HG02884 (cell line): Measurements from ENCODE around the gene SNAPC1.
"Not testable (repeated sequence)": the region's sequence is repeated elsewhere in the genome, so short reads cannot be mapped to it uniquely, and the experiment has no call there.

Source experiments
- ATAC-seq: cut with Tn5 transposase; IDR thresholded peaks from one replicate; pipeline ENCODE4 v1.9.1; 2021; ENCODE audit warnings: mild to moderate bottlenecking, moderate library complexity; ENCODE audit not compliant: unreplicated experiment

SNAPC1 gene

DNA sequence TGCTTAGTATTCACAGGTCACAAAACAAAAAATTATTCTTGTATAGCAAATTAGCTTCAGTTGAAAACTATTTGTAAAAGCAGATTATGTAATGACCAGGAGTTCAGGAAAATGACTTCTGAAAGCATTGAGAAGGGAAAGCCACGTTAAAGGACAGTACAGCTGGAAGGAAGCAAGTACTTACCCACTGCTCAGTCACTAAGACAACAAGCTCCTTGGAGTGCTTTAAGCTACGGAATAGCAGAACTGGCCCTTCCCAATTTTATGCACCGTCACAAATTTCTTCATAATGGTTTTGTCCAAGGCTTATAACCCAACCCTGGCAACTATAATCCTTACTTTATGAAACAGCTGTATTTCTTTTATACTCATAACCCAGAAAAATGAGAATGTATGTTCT, 13.0 kb upstream of the SNAPC1 start:
- no peak for ATAC-seq

DNA sequence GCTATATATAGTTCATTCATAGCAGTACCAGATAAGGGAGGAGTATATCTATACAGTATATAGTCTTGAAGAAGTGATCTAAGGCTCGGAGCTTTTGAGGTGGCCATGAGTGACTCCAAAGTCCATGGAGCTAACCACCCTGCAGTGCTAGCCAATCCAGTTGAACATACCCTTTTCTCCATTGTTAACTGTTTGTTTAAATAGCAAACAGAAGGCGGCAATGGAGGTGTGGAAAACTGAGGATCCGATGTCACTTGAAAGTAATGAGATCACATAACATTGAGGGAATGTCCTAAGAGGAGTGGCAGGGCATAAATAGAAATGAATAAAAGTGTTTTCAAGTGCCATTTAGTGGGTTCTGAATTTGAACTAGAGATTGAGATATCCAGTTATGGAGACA, 12.4 kb upstream of the SNAPC1 start:
- ATAC-seq: no peak

DNA sequence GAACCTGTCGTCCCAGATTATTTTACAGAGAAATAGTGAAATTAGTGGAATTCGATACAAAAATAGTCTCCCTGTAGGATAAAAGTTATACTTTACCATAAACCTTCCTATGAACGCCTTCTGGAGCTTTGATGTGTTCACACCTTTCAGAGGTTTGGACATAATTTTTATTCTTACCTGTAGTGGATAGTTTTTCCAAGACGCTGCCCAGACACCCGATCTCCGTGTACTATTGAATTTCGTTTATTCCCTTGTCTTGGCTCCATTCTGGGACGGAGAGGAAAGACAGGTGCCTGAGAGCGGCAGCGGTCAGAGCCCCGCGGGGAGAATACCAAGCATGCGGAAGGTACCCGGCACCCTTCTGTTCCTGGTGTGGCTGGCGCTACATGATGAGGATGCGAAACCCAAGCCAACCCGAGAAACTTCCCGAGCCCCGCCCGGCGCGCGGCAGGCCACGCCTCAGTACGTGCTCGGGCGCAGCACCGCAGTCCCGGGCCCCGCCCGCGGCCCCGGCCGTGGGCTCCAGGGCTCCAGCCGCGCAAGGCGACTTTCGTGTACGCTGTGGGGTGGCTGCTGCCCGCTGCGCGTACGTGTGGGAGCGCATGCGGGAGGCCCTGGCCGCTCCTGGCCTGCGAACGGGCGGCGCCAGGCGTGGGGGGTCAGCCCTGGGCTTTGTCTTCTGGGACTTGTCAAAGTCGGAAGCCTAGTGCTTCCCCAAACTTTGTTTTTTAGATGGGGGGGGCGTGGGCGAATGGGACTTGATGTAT, 11.3 kb upstream of the SNAPC1 start:
- peak; percentile 71 for ATAC-seq

DNA sequence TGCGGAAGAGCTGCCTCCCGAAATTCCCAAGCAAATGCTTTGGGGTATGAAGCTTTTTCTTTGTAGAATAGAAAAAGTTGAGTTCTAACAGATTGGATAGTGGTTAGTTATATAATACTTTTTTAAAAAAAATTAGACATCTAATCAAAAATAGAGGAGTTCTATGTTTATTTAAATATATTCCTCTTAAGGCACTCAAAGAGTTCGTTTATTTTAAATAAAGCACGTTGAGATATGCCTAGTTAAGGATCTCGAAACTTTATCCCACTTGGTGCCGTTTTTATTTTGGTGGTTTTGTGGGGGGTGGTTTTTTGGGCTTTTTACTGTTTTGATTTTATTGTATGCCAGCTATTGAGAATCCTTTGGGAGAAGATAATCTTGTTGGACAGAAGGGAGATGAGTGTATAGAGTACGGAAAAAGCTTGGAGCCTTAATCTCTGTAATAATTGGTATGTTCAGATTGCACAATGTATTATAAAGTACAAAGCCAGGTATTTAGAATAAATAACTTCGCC, 10.7 kb upstream of the SNAPC1 start:
- ATAC-seq: no peak

DNA sequence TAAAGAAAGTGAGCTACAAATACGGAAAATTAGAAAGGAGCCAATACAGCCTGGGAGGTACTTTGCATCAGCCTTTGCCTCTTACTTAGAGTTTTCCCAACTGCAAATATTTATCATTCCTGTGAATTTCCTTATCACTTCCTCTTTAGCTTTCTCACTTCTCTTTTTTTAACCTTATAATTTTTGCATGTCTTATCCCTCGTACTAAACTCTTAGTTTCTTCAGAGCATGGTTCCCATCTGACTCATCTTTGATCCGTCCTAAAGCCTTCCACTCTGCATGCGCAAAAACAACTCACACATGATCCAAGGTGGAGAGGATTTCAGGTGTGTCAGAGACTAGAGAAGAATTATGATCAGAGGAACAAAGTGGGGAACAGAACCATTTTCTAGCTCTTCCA, 9.6 kb upstream of the SNAPC1 start:
- peak; percentile 43 for ATAC-seq

DNA sequence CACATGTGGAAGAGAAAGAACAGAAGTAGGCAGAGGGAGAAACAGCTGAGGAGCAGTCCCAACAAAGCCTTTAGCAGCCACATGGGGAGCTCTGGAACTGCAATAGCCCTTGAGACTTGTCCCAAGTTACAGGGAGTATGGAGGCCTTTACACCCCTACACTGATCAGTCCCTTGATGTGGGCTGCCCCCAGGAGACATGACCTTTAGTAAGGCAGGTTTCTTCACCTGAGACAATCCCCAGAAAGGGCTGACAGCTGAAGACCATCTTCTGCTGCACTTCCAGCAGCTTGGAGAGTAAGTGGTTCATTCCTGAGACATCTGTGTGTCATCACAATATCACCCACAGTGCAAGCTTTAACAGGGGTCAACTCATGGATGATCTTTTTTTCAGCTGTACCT, 8.6 kb upstream of the SNAPC1 start:
- no peak for ATAC-seq

DNA sequence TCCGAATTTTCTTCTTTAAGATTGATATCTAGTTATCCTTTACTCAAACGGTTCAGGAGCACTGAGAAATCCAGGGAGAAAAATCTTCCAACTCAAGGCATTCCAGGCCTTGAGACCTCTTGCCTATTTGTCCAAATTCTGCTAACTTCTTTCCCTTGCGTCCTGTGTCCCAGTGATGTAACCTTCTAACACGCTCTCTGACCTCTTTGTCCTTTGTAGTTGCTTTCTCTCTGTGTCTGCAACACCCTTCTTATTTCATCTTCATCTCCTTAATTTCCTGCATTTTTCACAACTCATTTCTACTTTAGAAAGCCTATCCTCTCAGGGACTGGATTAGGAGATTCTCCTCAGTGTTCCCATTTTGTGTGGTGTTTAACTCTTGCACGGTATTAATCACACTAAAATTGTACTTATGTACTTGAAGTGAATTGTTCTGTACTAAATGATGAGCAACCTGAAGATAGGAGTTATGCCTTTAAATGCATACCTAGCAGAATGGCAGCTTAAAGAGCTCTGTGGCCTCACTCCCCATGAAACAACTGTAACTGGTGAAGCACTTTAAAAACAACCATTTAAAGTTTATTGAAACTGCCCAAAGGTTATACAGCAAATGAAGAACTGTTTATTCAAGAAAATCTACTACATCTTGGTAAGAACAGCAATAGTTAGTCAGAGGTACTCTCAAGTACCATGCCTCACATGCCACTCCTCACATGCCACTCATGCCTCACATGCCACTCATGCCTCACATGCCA, 7.4 kb upstream of the SNAPC1 start:
- ATAC-seq: no peak

DNA sequence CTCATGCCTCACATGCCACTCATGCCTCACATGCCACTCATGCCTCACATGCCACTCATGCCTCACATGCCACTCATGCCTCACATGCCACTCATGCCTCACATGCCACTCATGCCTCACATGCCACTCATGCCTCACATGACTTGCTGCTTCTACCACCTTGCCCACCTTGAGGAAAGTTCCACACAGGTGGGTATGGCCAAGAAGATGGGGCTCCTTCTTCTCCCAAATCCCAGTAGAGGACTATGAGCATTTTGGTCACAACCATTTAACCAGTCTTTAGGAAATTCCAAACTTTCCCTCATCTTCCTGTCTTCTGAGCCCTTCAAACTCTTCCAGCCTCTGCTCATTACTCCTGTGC, 6.9 kb upstream of the SNAPC1 start:
- ATAC-seq: not testable (repeated sequence)

DNA sequence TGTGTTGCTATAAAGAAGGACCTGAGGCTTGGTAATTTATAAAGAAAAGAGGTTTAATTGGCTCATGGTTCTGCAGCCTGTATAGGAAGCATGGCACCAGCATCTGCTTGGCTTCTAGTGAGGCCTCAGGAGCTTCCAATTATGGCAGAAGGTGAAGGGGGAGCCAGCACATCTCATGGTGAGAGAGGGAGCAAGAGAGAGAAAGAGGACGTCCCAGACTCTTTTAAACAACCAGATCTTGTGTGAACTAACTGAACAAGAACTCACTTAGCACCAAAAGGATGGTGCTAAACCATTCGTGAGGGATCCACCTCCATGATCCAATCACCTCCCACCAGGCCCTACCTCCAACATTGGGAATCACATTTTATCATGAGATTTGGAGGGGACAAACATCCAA, 6.1 kb upstream of the SNAPC1 start:
- no peak for ATAC-seq

DNA sequence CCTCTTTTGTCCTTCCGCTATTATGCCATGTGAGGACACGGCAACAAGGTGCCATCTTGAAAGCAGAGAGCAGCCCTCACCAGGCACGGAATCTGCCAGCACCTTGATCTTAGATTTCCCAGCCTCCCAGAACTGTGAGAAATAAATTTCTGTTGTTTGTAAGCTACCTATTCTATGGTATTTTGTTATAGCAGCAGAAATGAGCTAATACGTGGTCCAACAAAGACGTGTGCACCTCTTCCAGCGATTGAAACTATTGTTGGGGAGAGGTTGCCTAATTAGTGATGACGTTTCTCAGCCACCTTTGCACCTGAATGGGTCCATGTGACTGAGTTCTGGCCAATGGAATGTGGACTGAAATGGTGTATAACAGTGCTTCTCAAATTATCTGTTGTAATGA, 2.3 kb upstream of the SNAPC1 start:
- ATAC-seq: no peak

DNA sequence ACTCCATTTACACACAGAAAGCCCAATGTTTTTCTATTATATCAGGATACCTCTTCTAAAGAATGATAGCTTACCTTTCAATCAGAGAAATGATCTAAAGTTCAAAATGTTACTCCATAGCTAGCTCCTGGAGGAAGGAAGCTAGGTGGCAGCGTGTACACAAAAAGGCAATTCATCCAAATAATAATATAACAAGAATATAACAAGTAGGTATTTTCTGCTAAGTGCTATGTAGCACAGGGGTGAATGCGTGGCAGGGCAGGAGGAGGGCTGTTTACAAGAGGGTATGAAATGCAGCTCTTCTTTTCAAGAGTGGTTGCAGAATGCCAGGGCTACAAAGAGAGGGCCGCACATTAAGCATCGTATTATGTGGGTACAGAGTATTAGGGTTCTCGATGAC, 663 bp upstream of the SNAPC1 start:
- no peak for ATAC-seq

DNA sequence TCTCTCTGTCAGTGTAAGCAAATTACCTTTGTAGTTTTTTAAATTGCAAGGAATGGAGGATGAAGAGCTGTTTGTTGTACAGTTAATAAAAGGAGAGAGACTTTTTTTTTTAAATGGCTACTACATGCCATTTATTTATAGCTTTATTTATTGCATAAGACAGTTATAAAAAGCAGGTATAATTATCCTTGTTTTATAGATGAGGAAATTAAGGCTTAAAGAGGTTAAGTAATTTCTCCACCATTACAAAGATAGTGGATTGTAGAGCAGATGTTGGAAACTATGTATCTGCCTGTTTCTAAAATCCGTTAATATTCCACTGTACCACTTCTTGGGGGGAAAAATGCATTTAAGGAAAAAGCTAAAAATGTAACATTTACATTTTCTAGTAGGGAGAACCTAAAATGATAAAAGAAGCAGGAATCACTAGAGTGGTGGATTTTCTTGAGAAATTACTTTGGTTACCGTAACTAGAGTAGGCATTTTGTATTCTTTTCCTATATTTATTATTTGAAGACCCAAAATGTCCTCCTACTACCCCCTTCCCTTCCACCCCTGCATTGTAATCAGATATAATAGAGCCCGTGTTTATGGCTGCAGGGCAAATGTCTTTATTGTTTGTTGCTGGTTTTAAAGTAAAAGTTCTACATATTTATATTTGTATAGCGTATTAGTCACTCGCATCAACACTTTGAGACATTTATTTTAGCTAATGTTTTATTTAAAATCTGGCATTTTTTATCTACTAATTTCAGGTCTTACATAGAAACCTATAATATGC, 2.3 kb downstream of the SNAPC1 start:
- no peak for ATAC-seq

DNA sequence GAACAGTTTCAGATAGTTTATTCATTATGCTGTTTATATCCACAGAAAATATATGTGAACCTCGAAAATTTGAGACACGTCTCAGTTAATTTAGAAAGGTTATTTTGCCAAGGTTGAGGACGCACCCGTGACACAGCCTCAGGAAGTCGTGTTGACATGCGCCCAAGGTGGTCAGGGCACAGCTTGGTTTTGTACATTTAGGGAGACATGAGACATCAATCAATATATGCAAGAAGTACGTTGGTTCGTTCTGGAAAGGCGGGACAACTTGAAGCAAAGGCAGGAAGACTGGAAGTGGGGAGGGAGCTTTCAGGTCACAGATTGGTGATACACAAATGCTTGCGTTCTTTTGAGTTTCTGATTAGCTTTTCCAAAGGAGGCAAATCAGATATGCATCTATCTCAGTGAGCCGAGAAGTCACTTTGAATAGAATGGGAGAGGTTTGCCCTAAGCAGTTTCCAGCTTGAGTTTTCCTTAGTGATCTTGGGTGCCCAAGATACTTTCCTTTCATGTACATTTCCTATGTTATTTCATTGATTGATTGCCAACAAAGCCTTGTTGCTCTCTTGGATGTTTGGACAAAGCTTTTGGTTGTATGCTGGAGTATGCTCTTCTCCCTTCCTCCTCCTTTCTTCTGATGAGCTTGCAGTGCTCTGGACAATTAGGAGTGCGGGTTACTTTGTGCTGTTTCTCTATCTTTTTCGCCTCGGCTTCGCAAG, 3.2 kb downstream of the SNAPC1 start:
- ATAC-seq: no peak

DNA sequence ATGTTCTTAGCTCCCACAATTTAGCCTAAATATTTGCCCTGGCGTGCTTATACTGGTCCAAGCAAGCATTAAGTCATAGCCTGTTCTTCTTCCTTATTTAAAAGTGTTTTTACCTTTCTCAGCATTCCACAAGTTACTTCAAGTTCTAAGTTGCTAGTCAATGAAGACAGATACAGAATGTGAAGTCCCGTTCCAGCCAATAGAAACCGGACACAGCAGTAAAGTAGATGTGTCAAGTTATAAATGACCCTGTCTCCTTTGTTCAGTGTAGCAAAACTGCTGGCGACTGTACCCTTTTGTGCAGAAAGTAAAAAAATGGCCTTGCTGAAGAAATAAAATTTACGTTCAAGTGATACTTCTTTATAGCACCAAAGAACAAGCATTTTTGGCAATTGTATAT, 3.9 kb downstream of the SNAPC1 start:
- ATAC-seq: no peak

DNA sequence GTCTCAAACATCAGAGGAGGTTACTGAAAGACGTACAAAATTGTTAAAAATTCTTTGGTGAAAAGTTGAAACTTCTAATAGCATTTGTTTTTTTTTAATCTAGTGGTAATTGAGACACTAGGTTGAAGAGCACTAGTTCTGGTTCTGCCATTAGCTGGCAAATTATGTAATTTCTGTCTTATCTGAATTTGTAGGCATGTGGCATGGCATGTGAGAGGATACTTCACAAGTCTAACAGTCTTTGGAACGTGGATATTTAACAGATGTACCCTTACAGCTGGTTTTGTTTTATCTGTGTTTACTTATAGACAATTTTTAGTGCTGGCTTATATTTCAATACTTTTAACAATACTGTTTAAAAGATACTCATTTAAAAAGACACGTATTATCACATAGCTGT, 6.0 kb downstream of the SNAPC1 start:
- ATAC-seq: no peak

DNA sequence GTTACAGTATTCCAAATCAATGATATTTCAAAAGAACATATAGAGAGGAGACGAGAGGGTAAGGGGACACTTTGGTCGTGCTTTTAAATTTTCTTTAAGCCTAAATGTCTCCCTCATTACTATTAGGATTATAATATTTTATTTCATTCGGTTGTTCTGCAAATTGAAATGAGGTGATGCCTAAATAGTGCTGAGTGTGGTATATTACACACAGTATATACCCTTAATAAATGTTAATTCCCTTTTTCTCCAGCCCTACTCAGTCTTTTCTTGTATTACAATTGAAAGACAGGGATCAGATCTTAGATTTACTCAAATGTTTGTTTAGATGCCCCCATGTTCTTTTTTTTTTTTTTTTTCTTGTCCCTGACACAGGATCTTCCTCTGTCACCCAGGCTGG, 7.7 kb downstream of the SNAPC1 start:
- no peak for ATAC-seq

DNA sequence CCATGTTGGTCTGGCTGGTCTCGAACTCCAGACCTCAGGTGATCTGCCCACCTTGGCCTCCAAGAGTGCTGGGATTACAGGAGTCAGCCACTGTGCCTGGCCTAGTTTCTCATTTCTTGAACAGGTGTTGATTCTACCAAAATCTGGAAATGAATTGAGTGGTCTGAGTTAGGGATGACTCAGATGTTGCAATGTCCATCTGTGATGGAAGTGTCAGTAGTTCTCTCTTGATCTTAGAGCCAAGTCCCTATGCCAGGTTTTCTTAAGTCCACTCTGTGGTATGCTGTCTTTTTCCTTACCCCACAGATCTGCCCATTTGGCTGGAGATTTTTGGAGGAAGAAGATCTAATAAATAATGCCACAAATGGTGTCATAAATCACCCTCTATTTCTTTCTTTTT, 12.6 kb downstream of the SNAPC1 start:
- no peak for ATAC-seq

DNA sequence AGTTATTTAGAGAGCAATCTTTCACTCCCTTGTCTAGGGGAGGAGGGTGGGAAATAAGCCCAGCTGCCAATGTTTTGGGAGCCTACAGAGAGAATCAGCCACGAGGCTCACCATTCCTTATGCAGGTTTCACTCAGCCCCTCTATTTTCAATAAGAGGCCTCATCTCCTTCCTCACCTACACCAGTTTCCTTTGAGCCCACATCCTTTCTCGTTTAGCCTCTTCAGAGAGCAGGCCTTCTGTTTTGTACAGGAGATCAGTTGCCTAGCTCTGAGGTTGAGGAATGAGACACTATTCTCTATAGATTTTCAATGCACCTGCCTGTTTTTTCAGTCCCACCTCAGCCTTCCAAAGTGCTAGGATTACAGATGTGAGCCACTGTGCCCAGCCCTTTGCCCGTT, 17.9 kb downstream of the SNAPC1 start:
- ATAC-seq: peak; percentile 91

DNA sequence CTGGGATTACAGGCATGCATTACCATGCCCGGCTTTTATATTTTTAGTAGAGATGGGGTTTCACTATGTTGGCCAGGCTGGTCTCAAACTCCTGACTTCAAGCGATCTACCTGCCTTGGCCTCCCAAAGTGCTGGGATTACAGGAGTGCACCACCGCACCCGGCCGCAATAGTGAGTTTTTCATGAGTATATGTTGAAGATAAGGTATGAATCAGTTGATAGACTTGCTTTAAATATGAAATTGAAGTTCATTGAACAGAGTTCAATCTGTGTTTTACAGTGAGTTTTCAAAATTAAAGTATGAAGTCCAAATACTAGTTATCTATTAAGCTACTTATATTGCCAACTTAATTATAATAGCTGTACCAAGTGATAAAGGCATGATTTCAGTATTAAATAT, 35.1 kb downstream of the SNAPC1 start:
- ATAC-seq: no peak

DNA sequence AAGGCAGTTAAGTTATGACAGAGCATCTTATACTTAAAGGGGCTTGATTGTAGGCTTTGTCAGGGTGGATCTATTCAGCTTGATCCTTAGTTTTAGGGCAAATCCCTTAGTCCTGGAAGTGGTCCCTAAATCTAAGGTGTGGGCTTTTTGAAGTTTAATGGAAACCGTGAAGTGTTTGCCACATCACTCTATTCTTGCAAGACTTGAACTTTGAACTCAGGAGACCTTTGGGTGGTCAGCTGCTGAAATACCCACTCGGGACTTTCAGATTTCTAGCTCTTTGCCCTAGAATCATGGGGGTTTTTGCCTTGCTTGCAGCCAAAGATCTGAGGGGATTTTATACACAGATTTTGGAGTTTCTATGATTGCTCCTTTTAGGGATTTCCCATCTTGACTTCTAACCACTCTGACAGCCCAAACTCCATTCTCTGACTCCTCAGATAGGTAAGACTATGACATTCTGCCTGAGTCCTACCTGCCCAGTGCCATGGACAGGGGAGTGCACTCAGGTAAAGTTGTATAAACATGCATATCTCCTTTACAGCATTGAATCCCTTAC, 39.9 kb downstream of the SNAPC1 start:
- no peak for ATAC-seq

DNA sequence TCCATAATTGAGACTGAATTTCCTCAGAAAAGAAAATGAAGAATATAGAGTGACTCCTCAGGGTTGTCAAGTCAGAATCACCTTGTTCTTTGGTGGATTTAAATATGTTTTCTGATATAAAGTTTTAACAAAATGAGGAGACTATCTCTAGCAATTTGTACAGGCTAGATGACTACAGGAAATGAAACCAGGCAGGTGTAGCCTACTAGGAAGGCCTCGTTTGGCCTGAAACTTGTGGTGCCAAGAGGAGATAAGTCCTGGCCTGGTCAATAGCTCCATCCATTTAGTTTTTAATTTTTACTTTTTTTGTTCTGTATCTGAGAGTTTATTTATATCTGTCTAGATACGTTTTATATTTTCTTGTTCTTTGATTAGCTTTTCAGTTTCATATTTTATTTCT, 41.5 kb downstream of the SNAPC1 start:
- ATAC-seq: peak; percentile 74
